Hepatocyte (in vitro differentiated cells): Measurements from ENCODE around the gene FAM153A.
"Not testable (repeated sequence)": the region's sequence is repeated elsewhere in the genome, so short reads cannot be mapped to it uniquely, and the experiment has no call there.

Experiments
- CTCF ChIP-seq: fragments of 200-600 bp; sonication (generic); IDR thresholded peaks from 2 replicates; pipeline ENCODE4 v1.5.1; 2016; ENCODE audit warnings: antibody characterized with exemption, mild to moderate bottlenecking; ENCODE audit not compliant: poor library complexity
- EZH2 ChIP-seq: fragments of 200-600 bp; sonication (generic); IDR thresholded peaks from 2 replicates; pipeline ENCODE4 v1.6.1; 2016; ENCODE audit warnings: antibody characterized with exemption, mild to moderate bottlenecking, borderline replicate concordance
- EZH2phosphoT487 ChIP-seq: fragments of 200-600 bp; sonication (generic); IDR thresholded peaks from one replicate; pipeline ENCODE4 v1.6.1; 2018; ENCODE audit warnings: antibody characterized with exemption, mild to moderate bottlenecking, low read depth, moderate library complexity; ENCODE audit not compliant: unreplicated experiment, severe bottlenecking

GRCh38 chr5:177782169-177782568, 530 bp downstream of the FAM153A start:
- TF ChIP-seq CTCF, EZH2, EZH2phosphoT487: not testable (repeated sequence)
